ENCODE measurements around the gene OTUD6A.

The OTUD6A gene

GRCh38 chrX:70039758-70040157 is 22.5 kb upstream of the OTUD6A start:
- ATAC-seq = no peak
- TF ChIP-seq SNAI2 (CRISPR knock-in tag; IDR thresholded peaks at IDR 0.05) = no peak
- TF ChIP-seq OSR1 (CRISPR knock-in tag; IDR thresholded peaks at IDR 0.05) = no peak
- TF ChIP-seq TOX (CRISPR knock-in tag; IDR thresholded peaks at IDR 0.05; ENCODE audit: borderline replicate concordance) = no peak
- no peak for TF ChIP-seq BACH2 (CRISPR knock-in tag; IDR thresholded peaks at IDR 0.05; ENCODE audit: borderline replicate concordance)
- no peak for TF ChIP-seq POU6F1 (CRISPR knock-in tag; IDR thresholded peaks at IDR 0.05; ENCODE audit: borderline replicate concordance, low read depth)
- TF ChIP-seq ZNF8 (CRISPR knock-in tag; IDR thresholded peaks at IDR 0.05) = no peak
- no peak for TF ChIP-seq PATZ1 (CRISPR knock-in tag; IDR thresholded peaks at IDR 0.05; ENCODE audit: borderline replicate concordance)
- no peak for TF ChIP-seq CSDC2 (CRISPR knock-in tag; IDR thresholded peaks at IDR 0.05)
- no peak for TF ChIP-seq ESRRG (CRISPR knock-in tag; IDR thresholded peaks at IDR 0.05)

- no peak for ATAC-seq
- no peak for TF ChIP-seq ISL1 (CRISPR knock-in tag; IDR thresholded peaks at IDR 0.05)
- no peak for TF ChIP-seq ZNF8 (CRISPR knock-in tag; IDR thresholded peaks at IDR 0.05)
- TF ChIP-seq CSDC2 (CRISPR knock-in tag; IDR thresholded peaks at IDR 0.05) = no peak
- no peak for TF ChIP-seq POU6F1 (CRISPR knock-in tag; IDR thresholded peaks at IDR 0.05; ENCODE audit: borderline replicate concordance, low read depth)
- no peak for TF ChIP-seq BACH2 (CRISPR knock-in tag; IDR thresholded peaks at IDR 0.05; ENCODE audit: borderline replicate concordance)
- TF ChIP-seq CREB5 (CRISPR knock-in tag; IDR thresholded peaks at IDR 0.05; ENCODE audit: low read depth) = no peak
- TF ChIP-seq ZFP30 (CRISPR knock-in tag; IDR thresholded peaks at IDR 0.05) = no peak
- no peak for TF ChIP-seq PPARA (CRISPR knock-in tag; IDR thresholded peaks at IDR 0.05; ENCODE audit: borderline replicate concordance)
- TF ChIP-seq GLIS3 (CRISPR knock-in tag; IDR thresholded peaks at IDR 0.05) = no peak
- no peak for TF ChIP-seq CSRNP3 (CRISPR knock-in tag; IDR thresholded peaks at IDR 0.05)
- TF ChIP-seq OSR1 (CRISPR knock-in tag; IDR thresholded peaks at IDR 0.05) = no peak
- TF ChIP-seq PATZ1 (CRISPR knock-in tag; IDR thresholded peaks at IDR 0.05; ENCODE audit: borderline replicate concordance) = no peak
- TF ChIP-seq ARNTL (CRISPR knock-in tag; IDR thresholded peaks at IDR 0.05; ENCODE audit: borderline replicate concordance, low read depth) = no peak
- no peak for TF ChIP-seq SNAI2 (CRISPR knock-in tag; IDR thresholded peaks at IDR 0.05)
- TF ChIP-seq TSHZ2 (CRISPR knock-in tag; IDR thresholded peaks at IDR 0.05) = no peak
- no peak for TF ChIP-seq ZNF565 (CRISPR knock-in tag; conservative IDR thresholded peaks at IDR 0.05; ENCODE audit: low read depth)
- TF ChIP-seq ZNF70 (CRISPR knock-in tag; IDR thresholded peaks at IDR 0.05) = no peak
- TF ChIP-seq TCF4 (CRISPR knock-in tag; IDR thresholded peaks at IDR 0.05; ENCODE audit: borderline replicate concordance) = no peak
- no peak for TF ChIP-seq ZC3H10 (CRISPR knock-in tag; IDR thresholded peaks at IDR 0.05)
- no peak for TF ChIP-seq RARB (CRISPR knock-in tag; IDR thresholded peaks at IDR 0.05)
These were observed 20.3 kb upstream of the OTUD6A start for GRCh38 chrX:70041993-70042392.
